ENCODE measurements around the gene ARHGAP33.
"Not testable (repeated sequence)": the region's sequence is repeated elsewhere in the genome, so short reads cannot be mapped to it uniquely, and the experiment has no call there.

ARHGAP33 gene

DNA sequence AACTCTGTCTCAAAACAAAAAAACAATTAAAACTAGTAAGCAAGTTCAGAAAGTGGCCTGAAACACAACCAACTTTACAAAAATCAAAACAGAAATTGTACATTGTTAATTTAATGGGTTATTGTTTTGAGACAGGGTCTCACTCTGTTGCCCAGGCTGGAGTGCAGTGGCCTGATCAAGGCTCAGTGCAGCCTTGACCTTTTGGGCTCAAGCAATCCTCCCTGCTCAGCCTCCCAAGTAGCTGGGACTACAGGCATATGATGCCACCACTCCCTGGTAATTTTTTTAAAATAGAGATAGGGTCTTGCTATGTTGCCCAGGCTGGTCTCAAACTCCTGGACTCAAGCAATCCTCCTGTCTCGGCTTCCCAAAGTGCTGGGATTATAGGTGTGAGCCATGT is 20.2 kb downstream of the ARHGAP33 start:
- DNase-seq, result not testable (repeated sequence)

DNA sequence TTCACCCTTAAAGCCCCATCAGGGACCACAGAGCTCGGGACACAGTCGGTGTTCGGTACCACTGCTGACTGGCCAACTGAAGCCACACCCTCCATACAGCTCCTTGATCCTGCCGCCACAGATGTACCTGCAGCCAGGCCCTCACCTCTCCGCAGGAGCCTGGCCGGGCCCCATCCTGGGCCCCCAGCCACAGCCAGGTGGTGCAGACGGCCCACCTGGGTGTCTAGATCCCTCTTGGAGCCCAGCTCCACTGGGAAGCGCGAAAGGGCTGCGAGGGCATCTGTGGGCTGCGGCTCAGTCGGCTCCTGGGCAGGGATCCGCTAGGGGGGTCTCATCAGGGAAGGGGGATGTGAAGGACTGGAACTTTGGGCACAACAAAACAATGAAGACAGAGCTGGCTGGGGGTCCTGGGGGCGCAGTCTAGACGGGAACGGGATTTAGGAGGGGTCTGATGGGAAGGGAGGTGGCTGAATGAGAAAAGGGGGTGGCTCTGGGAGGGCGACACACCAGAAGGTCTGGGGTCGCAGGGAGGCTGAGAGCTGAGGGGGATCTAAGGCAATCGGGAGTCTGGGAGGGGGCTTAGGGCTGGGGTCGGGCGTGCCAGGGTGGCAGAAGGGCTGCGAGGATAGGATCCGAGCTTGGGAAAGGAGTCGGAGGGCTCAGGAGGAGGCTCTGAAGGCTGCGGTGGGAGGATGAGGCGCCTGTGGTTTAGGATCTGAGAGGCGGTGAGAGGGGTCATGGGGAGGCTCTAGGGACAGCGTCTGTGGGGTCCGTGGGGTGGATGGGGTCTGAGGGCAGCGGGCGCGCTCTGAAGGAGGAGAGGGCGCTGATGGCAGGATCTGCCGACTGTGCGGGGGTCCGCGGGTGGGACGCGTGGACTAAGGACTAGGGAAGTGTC is 21.5 kb downstream of the ARHGAP33 start:
- no peak for DNase-seq

DNA sequence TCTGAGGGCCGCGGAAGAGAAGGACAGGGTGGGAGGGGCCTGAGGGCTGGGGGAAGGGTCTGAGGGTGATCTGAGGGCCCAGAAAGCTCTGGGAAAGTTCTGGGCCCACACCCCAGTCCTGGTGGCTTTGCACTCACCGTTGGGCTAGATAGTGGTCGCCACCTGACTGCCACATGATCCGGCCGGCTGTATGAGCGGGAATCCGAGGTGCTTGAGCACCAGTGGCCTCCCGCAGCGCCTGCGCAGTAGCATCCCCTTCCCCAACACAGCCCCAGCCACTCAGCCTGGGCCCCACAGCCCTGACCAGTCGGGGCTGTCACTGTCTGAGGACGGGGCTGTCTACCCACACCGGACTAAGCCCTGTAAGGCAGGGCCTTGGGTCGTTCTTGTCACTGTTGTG is 22.3 kb downstream of the ARHGAP33 start:
- DNase-seq, result no peak

GRCh38 chr19:35801828-35802227 is 26.5 kb downstream of the ARHGAP33 start:
- no peak for DNase-seq

DNA sequence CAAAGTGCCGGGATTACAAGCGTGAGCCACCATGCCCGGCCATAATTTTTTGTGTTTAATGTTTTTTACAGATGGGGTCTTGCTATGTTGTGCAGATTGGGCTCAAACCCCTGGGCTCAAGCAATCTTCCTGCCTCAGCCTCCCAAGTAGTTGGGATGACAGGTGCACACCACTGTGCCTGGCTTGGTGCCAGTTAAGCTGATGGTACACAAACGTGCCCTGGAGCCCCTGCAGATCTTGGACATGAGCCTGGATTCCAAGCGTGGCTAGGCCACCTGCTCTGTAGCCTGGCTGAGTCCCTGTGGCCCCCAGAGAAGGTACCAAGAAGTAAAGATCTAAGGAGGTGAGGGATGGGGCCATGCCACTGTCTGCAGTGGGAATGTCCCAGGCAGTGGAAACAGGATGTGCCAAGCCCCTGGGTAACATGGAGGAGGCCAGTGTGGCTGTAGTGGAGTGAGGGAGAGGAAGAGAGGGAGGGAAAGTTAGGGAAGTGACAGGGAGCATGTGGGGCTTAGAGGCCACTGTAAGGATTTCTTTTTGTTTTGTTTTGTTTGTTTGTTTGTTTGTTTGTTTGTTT is 30.2 kb downstream of the ARHGAP33 start:
- DNase-seq, result no peak

- no peak for DNase-seq
Measured at GRCh38 chr19:35806597-35806996, 31.2 kb downstream of the ARHGAP33 start.

DNA sequence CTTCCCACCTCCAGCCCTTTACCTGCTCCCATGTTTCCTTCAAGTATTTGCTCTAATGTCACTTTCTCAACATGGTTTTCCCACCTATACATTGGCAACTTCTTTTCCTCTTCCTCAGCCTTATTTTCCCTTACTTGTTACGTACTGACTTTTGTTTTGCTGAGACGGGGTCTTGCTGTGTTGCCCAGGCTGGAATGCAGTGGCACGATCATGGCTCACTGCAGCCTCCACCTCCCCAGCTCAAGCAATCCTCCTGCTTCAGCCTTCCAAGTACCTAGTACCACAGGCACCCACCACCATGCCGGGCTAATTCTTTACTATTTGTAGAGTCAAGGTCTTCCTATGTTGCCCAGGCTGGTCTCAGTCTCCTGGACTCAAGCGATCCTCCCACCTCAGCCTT is 32.3 kb downstream of the ARHGAP33 start:
- DNase-seq, result no peak

GRCh38 chr19:35811317-35812219 is 36.2 kb downstream of the ARHGAP33 start:
- no peak for DNase-seq

DNA sequence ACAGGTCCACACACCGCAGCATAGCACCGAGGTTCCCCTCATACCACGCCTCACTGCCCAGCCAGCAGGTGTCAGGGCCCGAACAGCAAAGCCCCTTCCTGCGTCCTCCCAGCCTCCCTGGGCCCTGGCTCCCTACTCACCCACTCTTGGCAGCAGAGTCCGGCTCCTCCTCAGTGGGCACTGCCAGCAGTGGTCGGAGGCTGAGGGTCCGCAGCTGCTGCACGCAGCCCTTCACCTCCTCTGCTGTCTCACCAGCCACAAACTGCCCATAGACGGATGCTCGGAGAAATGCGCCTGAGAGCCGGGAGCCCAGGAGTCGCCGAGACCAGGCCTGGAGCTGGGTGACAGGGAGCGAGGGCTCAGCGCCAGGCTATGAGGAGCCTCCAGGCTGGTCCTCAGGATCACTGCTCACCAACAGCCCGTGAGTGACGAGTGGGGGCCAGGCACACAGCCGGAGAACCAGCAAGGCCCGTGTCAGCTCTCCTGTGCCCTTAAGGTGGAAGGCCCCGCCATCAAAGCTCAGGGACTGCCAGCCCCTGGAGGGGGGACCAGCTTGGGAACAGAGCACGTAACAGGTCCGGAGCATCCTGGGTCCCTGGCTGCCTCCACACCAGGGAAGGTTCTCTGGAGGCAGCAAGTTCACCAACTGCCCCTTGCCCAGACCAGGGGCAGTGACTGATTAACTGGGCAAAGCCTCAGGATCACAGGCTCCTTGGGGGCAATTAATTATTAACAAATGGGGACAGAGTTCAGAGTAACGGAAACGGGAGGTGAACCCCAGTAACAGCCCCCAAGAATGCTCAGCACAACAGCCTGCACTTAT is 37.1 kb downstream of the ARHGAP33 start, which contains the start of gene PRODH2:
Gene PRODH2, minus strand, starts transcription at position 626 of the 823 bp plus-strand sequence. Its CDS starts 40 bp downstream, at position 586.
- no peak for DNase-seq

DNA sequence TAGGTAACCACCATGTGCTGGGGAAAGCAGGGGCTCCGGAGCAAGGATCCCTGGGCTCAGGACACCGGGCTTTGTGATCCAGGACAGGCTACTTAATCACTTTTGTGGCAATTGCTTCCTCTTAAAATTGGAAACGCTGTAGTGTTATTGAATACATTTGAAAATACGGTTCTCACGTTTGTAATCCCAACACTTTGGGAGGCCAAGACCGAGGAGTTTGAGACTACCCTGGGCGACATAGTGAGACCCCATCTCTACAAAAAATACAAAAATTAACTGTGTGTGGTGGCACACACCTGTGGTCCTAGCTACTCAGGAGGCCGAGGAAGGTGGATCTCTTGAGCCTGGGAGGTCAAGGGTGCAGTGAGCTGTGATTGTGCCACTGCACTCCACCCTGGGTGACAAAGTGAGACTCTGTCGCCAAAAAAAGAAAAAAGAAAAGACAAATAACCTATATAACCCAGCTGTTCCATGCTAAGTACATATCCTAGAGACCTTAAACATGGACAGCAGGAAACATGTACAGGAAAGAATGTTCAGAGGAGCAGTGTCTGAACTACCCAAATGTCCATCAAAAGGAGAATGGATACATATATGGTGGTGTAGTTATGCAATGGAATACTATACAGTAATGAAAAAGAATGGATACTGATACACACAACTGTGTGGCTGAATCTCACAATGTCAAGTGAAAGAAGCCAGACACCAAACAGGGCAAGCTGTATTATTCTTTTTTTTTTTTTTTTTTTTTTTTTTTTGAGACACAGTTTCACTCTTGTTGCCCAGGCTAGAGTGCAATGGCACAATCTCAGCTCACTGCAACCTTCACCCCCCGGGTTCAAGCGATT is 37.9 kb downstream of the ARHGAP33 start:
- DNase-seq, result no peak

- no peak for DNase-seq
Measured at GRCh38 chr19:35816262-35816661, 40.9 kb downstream of the ARHGAP33 start.

DNA sequence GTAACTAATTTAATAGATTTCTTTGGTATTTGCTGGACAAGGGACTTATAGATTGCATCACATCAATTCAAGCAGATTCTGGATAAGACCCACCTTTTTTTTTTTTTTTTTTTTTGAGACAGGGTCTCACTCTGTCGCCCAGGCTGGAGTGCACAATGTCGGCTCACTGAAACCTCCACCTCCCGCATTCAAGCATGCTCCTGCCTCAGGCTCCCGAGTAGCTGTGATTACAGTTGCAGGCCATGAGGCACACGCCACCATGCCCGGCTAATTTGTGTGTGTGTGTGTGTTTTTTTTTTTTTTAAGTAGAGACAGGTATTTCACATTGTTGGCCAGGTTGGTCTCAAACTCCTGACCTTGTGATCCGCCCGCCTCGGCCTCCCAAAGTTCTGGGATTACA is 41.5 kb downstream of the ARHGAP33 start:
- DNase-seq, result no peak

DNA sequence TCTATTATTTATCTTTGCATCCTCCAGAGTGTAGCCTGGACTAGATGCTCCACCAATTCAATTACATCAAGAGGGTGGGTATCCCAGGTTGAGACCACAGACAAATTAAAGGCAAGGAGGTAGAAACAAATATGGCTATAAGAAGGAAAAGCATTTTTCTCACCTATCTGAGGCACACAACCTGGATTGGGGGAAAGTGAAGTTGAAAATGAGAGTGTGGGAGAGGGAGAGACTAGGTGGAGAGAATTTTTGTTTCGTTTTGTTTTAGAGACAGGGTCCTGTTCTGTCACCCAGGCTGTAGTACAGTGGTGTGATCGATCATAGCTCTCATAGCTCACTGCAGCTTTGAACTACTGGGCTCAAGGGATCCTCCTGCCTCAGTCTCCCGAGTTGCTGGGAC is 43.1 kb downstream of the ARHGAP33 start:
- no peak for DNase-seq

- no peak for DNase-seq
Measured at GRCh38 chr19:35822579-35822978, 47.2 kb downstream of the ARHGAP33 start.

DNA sequence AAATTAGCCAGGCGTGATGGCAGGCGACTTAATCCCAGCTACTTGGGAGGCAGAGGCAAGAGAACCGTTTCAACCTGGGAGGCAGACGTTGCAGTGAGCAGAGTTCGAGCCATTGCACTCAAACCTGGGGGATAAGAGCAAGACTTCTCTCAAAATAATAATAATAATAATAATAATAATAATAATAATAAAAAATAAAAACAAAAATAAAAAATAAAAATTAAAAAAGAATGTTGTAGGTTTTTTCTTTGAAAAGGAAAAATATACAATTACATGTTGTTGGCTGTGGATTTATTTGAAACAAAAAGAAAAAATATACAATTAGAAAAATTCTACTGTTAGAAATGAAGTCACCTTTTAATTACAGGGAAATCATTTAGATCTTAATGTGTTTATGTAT is 48.8 kb downstream of the ARHGAP33 start:
- DNase-seq, result no peak

DNA sequence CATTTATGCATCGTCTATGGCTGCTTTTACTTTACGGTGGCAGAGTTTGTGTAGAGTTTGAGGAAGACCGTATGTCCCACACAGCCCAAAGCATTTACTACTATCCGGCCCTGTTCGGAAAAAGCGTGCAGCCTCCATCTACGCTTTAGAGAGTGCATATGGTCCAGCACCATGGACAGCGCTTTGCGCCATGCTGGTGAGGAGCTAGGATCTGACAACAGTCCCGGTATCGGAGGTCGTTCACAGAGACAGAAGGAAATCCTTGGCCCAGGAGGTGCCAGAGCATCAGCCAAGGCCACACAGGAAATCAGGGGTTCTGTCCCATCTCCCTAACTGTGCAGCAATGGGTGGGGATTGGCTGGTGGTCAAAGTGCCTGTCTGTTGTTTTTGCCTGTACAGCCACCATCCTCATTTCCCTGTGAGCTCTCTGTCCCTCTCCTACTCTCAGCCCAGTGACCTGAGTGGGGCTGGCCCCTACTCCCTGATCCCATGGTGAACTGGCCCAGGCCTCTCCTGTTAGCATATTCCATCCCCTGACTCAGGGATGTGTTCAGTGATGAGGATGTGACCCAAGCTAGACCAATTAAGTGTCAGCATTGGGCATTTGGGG is 53.4 kb downstream of the ARHGAP33 start:
- DNase-seq, result no peak

GRCh38 chr19:35830986-35831385 is 55.6 kb downstream of the ARHGAP33 start:
- no peak for DNase-seq

DNA sequence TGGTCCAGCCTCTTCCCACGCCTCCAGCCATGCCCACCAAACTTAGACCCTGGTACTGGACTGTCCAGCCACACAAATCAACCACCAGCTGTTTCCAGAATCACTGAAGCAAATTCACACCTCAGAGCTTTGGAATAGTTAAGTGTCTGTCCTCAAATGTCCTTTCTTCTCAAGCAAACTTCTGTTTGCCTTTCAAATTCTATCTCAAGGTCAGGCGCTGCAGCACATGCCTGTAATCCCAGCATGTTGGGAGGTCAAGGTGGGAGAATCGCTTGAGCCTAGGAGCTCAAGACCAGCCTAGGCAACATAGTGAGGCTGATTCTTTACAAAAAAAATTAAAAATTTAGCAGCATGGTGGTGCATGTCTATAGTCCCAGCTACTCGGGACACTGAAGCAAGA is 56.7 kb downstream of the ARHGAP33 start:
- DNase-seq, result no peak

DNA sequence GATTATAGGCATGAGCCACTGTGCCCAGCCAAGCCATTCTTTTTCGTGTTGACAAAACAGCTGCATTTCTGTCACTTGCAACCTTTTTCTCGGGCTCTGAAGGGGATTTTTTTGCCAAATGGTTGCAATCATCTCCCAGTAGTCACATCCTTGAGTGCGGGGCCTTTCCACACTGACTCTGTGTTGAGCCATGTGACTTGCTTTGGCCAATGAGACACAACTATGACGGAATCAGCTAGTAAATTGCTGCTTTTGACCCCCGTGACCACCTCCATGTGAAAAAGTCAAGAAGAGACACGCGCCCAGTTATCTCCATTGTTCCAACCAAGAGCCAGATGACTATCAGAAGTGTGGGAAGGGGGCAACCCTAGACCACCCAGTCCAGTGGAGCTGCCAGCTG is 58.6 kb downstream of the ARHGAP33 start:
- no peak for DNase-seq

GRCh38 chr19:35836096-35836495 is 60.7 kb downstream of the ARHGAP33 start:
- DNase-seq, result not testable (repeated sequence)

Measured in NK-92 treated with Interleukin-12 subunit alpha and Interleukin-12 subunit beta, amount 100 ng/mL, for 24 hours (cell line).